ENCODE measurements around the gene PIAS1.

DNA sequence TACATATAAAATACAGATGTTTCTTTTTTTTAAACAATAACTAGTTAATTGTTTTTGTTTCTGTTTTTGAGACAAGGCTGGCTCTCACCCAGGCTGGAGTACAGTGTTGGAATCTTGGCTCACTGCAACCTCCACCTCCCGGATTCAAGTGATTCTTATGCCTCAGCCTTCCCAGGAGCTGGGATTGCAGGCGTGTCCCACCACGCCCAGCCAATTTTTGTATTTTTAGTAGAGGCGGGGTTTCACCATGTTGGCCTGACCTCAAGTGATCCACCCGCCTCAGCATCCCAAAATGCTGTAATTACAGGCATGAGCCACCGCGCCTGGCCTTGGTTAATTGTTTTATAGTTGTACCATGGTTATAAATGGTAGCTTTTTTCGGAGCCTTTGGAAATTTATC lies 72.3 kb downstream of the PIAS1 start:
- TF ChIP-seq POLR2A (IDR thresholded peaks at IDR 0.05; ENCODE audit: low read length) (no peak), MYC (IDR thresholded peaks at IDR 0.05; ENCODE audit: borderline replicate concordance, low read length) (no peak)
